GM21619 (cell line): ENCODE measurements around the gene PPIL4.

ENCODE experiments used
- ATAC-seq: cut with Tn5 transposase; IDR thresholded peaks from one replicate; pipeline ENCODE4 v1.9.1; 2021; ENCODE audit not compliant: unreplicated experiment

PPIL4 gene

DNA sequence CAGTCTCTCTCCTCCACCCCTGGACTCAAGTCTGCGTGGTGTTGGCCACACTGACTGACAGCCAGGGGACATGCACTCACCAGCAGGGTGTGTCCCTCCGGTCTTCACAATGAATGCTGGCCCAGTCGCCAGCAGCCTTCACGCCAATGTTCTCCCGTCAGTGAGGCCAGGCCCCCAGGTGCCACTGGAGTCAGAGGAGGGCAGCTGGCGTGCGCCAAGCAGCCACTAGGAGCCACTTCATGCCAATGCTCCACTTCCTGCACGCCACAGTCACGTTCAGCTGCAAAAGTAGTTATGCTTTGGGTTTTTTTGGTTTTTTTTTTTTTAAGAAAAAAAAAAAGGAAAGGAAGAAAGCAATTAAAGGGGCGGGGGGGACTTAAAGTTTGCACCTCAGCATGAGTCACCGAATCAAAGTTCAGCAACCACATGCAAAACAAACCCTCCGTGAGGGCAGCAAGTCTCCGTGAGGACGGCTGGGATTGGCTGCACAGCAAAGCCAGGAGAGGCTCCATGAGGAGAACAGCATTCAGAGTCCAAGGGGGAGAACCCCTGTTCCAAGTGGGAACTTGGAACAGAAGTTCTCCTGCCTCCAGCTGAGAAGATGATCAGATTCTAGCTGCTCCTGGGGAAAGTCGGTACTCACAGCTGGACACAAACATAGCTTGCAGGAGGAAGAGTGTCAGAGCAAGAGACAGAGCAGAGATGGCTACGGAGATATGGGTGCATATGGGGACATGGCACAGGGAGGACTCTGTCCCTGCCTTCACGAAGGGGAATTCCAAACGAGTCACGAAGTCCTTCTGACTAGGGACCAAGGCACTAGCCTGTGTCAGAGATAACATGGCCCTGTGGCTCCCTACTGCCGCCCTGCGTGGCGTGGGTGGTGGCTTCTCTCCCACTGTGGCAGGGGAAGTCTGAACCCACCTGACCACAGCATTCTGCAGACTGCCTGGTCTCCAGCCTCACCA, 60.8 kb downstream of the PPIL4 start, which contains the start of gene ZC3H12D:
Gene ZC3H12D, minus strand, starts transcription at position 282 of the 968 bp plus-strand sequence. CDS start 10,471 bp downstream, outside the sequence.
- ATAC-seq = peak; percentile 32

DNA sequence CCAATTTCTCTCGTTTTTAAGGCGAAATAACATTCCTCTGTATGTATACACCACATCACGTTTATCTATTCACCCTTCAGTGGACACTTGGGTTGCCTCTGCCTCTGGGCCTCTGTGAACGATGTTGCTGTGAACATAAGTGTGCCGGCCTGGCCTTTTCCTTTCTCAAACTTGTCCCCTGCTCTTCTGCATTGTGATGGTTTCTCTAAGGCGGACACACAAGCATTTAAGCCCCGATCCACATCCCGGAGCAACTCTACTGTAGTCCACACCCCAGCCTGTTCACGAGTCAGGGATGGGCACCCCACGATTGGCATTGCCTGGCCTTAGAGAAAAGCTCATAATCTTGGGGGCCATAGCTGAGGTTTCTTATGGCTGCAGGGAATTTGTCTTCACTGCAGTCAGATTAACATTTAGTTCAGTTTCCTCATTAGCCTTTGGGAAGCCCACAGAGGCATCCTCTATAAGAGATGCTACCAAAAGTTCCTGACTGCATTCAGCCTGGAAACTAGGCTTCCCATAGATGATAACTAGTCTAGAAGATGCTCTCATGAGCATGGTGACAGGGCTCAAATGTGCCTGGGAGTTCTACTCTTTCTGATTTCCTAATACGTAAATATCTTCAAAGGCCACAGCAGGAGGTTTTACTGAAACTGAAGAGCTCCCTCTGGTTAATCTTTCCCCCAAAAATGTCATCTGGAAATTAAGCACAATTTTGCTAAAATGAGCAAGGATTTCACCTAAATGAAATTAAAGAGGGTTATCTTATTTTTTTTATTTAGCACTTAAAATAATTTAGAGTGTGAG, 61.8 kb downstream of the PPIL4 start:
- no peak for ATAC-seq

DNA sequence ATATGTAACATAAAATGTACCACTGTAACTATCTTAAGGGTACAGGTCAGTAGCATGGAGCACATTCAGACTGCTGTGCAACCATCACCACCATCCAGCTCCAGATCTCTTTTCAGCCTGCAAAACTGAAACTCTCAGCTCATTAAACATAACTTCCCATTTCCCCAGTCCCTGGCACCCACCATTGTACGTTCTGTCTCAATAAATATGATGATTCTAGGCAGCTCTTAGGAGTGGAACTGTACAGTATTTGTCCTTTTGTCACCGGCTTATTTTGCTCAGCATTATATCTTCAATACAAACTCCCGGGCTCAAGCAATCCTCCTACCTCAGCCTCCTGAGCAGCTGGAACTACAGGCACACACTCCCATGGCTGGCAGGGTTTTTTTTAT, 62.5 kb downstream of the PPIL4 start:
- no peak for ATAC-seq

DNA sequence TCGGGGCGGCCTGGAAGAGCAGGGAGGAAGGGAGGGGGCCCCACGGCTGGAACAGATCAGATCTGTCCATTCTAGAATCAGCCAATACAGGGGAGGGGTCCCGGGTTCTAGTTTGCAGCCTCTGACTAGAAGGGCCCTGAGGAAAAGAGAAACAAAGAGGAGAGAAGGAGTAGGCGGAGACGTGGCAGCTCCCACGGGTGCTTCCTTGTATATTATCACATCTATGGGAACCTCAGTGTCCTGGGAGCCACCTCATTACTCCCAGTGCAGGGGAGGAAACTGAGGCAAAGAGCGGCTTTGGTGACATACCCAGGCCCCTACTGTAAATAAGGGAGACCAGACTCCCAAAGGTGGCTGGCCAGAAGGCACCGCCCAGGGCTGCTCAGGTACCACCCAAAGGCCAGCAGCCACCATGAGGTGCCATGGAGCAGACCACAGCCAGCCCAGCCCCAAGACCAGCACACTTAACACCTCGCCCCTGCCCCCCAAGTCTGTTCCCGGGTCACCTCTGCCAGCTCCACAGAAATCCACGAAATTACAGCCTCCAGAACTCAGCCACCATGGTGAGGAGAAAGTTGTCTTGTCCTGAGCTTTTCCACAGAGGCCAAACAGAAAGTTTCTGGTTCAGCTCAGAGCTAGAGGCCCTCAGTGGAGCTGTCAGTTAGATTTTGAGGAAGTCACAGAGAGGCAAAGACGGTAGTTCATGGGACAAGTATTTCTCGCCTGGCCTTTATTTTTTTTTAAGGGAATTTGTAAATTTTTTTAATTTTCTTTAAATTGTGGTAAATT, 63.1 kb downstream of the PPIL4 start:
- peak; percentile 0 for ATAC-seq

DNA sequence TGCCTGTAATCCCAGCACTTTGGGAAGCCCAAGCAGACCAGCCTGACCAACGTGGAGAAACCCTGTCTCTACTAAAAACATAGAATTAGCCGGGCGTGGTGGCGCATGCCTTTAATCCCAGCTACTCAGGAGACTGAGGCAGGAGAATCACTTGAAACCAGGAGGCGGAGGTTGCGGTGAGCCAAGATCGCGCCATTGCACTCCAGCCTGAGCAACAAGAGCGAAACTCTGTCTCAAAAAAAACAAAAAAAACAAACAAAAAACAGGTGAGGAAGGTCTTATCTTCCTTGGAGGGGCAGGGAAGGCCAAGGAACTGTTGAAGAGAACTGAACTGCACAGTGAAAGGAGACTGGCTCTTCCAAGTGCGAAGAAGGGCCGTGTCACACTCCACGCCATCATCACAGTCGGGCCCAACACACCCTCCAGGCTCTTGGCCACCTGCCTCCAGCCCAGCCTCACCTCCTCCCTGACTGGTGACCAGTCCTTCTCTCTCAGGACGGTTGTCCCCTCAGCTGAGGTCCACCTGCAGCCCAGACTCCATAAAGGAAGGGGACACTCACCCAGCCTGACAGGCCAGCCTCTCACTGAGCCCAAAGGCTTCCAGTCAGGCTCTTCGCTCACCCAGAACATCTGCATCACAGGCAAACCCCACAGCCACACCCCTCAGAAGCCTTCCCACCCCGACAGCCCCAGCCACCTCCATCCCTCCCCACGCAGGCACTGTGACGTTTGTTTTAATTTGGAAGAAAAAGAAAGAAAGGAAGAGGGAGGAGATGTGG, 65.2 kb downstream of the PPIL4 start:
- no peak for ATAC-seq

DNA sequence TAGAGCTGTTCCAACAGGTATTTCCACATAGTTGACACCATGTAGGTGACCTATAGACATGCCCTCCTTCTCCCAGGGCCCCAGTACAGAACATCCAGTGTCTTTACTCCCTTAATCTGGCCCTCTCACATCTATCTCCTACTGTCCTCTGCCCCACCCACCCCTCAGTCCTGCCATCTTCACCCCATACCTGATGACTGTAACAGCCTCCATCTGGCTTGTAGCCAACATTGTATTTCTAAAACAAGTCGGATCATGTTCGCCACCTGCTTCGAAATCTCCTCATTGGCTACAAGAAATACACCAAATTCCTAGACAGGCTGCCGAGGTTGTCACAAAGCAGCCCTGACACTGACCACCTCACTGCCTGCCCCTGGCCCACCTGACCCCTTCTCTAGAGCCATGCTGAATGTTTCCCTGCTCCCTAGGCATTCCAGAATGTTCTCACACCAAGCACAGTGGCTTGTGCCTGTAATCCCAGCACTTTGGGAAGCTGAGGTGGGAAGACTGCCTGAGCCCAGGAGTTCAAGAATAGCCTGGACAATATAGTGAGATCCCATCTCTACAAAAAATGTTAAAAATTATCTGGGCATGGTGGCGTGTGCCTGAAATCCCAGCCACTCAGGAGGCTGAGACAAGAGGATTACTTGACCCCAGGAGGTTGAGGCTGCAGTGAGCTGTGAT, 67.1 kb downstream of the PPIL4 start:
- no peak for ATAC-seq

DNA sequence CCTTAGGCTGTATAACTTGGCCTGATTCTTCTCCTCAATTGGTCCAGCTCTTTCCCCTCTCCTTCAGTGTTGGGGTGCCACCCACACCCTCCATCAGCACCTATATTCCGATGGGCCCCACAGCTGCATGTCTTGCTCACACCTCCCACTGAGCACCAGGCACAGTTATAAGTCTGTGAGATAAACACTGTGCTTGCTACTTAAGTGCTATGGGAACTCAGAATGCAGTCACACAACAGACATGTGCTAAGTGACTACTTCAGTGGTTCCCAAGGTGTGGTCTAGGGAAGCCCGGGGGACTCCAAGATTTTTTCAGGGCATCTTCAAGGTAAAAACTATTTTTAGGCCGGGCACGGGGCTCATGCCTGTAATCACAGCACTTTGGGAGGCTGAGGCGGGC, 68.3 kb downstream of the PPIL4 start:
- ATAC-seq = no peak

DNA sequence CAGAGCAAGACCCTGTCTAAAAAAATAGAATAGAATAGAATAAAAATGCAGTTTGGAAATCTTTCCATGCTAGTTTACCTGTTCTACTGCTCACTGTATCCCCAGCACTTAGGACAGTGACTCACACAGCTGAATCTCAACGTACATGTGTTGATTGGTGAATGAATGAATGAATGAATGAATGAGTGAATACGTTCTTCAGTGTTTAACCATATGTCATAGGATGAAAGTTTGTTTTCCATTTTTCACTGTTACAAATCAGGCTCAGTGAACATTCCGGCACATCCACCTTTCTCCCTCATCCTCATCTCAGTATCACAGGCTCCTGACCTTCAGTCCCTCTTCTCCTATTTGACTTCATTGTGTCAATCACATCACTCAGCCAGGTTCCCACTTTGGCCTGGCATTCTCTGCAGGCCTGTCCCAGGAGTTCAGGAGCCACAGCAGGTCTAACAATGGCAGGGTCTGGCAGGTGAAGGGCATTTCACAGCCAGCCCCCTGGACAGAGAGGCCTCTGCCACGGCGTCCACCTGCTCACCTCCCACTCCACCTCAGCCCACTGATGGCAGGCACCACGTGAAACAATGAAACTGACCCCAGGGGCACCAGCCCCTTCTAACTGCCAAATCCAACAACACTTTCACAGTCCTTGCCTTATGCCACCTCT, 68.9 kb downstream of the PPIL4 start:
- ATAC-seq = no peak

DNA sequence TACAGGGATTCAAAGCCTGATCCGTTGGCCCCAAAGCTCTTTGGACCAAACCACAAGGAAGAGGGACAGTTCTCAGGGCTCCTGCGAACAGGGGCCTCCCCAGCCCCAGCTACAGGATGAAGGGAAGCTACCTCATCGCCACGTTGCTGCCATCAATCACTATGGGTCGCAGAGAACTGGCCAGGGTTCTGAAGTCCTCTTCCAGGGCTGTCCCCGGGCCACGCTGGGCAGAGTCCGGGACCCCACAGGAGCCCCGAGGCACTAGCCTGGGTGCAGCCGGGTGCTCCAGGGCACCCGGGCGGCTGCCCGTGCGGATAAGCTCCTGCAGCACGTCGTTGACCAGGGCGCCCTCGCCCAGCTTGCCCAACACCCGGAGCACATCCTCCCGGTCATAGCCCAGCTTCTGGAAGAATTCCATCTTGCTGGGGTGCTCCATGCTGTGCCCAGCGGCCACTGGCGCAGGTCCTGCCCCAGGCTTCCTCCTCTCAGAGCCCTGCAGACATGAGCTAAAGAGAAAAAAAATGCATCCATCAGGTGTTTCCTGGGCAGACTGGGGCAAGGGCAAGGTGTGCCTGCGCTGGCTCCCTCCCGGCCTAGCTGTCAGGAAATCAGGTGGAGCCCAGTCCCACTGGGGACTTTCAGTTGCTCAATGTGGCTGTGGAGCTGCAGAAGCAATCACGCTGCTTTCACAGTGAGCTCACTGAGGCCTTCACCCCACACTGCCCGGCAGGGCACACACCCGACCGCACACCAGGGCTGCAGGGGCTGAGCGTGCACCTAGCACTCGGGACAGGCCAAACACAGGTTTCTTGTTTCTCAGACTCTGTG, 71.5 kb downstream of the PPIL4 start:
- ATAC-seq = no peak

DNA sequence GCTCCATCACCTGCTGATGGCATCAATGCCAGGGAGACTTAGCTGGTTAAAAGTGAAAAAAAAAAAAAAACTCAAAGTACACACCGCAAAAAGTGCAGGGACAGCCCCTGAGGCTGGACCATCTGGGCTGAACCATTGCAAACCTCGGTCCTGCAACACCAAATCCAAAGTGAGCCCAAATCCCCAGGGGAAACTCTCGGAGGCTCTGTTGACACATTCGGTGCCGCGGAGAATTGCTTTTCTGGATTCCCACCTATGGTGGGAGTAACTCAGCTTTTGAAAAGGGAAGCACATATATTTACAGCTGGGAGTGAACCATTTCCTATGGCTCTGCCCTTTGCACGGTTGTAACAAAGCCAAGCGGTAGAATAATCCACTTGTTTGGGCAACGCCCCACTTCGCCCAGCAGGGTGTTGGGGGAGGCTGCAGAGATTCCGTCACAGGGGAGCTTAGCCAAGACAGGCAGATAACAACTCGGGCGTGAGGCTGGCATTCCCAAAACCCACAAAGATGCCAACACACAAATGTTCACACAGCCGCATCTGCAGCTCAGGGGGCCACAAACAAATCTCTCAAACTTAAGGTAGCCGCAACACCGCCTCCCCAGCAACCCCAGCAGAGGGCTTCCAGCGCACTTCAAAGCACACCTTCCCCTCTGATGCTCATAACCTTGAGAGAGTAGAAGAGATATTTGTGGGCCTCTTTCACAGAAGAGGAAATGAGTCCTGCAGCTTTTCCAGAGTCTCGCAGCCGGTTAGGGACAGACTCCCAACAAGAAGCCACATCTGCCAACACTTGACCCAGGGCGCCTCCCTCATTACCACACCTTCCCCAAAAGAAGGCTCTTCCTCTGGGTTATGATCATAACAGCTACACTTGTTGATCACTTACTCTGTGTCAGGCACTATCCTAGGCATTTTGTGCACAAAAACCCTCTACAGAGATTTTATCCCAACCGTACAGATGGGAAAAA, 72.5 kb downstream of the PPIL4 start:
- no peak for ATAC-seq

DNA sequence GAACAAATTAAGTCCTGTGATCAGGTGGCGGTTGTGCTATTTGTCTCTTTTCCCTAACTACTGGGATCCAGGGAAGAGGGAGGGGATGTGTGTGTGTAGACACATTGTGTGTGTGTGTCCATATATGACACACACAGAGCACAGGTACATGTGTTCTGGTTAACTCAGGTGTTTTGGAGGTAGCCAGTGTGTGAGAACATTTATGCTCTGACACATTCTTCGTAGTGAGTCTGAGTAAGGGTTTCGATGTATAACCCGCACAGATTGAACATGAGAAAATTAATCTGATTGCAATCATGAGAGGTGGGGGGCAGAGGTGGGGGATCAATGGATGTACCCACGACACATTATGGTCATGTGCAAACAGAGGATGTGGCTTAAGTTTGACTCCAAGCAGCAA, 73.6 kb downstream of the PPIL4 start:
- ATAC-seq = no peak

DNA sequence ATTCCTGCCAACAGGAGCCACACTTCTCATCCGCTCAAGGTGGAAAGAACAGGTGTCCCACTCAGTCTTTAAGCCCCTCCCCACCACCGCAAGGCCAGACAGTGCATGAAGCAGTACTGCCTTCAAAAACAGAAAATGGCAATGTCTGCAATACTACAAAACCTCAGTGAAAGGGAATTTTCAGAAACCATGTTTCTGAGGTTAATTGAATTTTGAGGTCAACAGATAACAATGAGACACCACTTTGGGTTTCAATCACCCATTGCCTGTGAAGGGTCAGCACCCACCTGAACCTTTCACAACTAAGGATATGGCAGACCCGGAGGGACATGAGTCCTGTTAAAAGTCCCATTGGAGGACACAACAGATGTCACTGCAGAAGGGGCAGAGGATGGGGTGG, 74.0 kb downstream of the PPIL4 start:
- no peak for ATAC-seq

DNA sequence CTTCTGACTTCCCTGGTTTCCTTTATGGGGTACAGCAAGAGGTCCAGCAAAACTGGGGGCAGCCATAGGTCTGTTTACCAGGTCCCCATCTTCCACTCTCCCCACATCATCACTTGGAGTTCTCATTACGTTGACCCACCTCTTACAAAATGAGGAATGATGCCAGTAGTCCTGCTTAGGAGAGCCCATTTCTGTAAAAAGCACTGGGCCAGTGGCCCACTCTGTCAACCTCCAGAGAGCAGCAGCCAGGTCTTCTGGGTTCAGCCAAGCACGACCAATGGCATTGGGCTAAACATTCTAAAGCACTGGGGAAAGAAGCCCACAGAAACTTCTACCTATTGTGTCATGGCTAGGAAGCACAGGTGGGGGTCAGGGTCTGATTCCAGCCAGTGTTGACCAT, 74.9 kb downstream of the PPIL4 start:
- ATAC-seq = no peak

DNA sequence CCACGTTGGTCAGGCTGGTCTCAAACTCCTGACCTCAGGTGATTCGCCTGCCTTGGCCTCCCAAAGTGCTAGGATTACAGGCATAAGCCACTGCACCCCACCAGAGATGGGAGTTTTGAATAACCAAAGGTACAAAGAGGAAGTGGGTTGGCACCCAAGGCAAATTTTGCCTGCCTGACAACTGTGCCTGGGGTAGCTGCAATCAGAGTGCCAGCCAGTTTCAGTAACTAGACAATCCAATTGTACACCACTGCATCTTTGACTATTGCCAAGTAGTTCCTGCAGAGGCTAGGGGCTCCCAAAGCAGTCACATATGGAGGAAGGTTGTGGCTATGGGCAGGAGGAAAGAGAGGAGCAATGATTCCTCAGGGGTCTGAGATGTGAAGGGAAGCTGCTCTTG, 77.7 kb downstream of the PPIL4 start:
- ATAC-seq = no peak

DNA sequence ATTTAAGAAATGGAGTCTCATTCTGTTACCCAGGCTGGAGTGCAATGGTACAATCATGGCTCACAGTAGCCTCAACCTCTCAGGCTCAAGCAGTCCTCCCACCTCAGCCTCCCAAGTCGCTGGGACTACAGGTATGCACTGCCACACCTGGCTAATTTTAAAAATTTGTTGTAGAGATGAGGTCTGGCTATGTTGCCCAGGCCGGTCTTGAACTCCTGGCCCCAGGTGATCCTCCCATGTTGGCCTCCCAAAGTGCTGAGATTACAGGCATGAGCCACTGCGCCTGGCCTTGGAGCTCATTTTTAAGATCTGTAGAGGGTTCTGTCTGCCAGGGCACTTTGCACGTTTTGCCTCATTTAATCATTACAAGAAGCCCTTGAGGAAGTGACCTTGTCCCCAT, 78.6 kb downstream of the PPIL4 start:
- no peak for ATAC-seq

DNA sequence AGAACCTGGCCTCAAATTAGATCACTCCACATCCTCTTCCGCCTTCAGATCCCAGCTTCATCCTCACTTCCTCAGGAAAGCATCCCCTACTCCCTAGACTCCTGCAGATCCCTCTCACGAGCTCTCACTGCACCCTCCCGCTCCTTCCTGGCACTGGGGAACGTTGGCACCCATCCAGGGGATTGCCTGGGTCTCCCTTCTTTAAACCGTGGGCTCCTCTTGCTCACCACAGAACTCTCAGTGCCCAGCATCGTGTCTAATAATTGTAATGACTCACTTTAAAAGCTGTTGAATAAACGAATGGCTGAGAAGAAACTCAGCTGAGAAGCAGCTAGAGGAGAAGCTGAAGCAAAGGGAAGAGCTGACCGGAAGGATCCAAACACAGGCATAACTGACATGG, 81.4 kb downstream of the PPIL4 start:
- ATAC-seq = no peak

DNA sequence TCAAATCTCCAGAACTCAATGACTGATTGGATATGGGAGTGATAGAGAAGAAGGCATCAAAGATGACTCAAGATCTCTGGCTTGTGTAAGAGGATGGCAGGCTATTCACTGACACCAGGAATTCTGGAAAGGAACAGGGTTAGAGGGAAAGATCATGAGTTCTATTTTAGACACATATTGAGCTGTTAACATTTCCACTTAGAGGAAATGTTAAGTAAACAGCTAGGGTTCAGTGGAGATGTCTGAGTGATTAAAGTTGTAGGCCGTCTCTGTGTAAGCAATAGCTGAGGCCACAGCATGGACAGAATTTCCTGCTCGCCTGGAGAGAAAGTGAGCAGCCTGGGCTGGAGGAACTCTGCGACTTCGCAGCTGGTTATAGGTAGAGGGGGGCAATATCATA, 82.1 kb downstream of the PPIL4 start:
- ATAC-seq = no peak
